Measurements from ENCODE around the gene NAPA. TPM values are rescaled to one million over a fixed set of nuclear protein-coding genes. Genes with fewer than 3 reads are reported as not detected.
A peak's percentile ranks its signal among the peaks of the same experiment; 100 is the strongest.
"Not testable (repeated sequence)": the region's sequence is repeated elsewhere in the genome, so short reads cannot be mapped to it uniquely, and the experiment has no call there.

NAPA gene
- total RNA-seq, 1 donor from 2014 or later = 22.4 TPM

- DNase-seq (ENCODE audit: low spot score) = no peak
These were observed 27.0 kb downstream of the NAPA start for GRCh38 chr19:47487551-47488515.

- DNase-seq (ENCODE audit: low spot score) = no peak
These were observed 28.0 kb downstream of the NAPA start for GRCh38 chr19:47486900-47487299.

- DNase-seq (ENCODE audit: low spot score) = not testable (repeated sequence)
These were observed 28.6 kb downstream of the NAPA start for GRCh38 chr19:47486220-47486619.

GRCh38 chr19:47485210-47485609 is 29.7 kb downstream of the NAPA start:
- DNase-seq (ENCODE audit: low spot score) = no peak

GRCh38 chr19:47483800-47484690 is 30.8 kb downstream of the NAPA start, which contains the start of gene KPTN:
KPTN (minus strand) TSS chr19:47484219; CDS start chr19:47484160, 59 bp downstream.
- peak; percentile 93 for DNase-seq (ENCODE audit: low spot score)

GRCh38 chr19:47483200-47483599 is 31.7 kb downstream of the NAPA start:
- DNase-seq (ENCODE audit: low spot score) = no peak

GRCh38 chr19:47481460-47482052 is 33.3 kb downstream of the NAPA start:
- DNase-seq (ENCODE audit: low spot score) = no peak

- no peak for DNase-seq (ENCODE audit: low spot score)
These were observed 34.2 kb downstream of the NAPA start for GRCh38 chr19:47480658-47481057.

- DNase-seq (ENCODE audit: low spot score) = no peak
These were observed 35.0 kb downstream of the NAPA start for GRCh38 chr19:47479701-47480503.

- no peak for DNase-seq (ENCODE audit: low spot score)
These were observed 38.4 kb downstream of the NAPA start for GRCh38 chr19:47476438-47476972.

- DNase-seq (ENCODE audit: low spot score) = no peak
These were observed 39.4 kb downstream of the NAPA start for GRCh38 chr19:47475465-47475864.

- DNase-seq (ENCODE audit: low spot score) = no peak
These were observed 41.5 kb downstream of the NAPA start for GRCh38 chr19:47473336-47473735.

- peak; percentile 88 for DNase-seq (ENCODE audit: low spot score)
These were observed 43.0 kb downstream of the NAPA start, which contains the start of gene SLC8A2 for GRCh38 chr19:47471733-47472457. SLC8A2 (minus strand) TSS chr19:47471893; CDS start chr19:47466403, 5,490 bp downstream.

- no peak for DNase-seq (ENCODE audit: low spot score)
These were observed 43.5 kb downstream of the NAPA start for GRCh38 chr19:47471381-47471732.

GRCh38 chr19:47470447-47471195 is 44.2 kb downstream of the NAPA start:
- DNase-seq (ENCODE audit: low spot score) = no peak

GRCh38 chr19:47469719-47470118 is 45.1 kb downstream of the NAPA start:
- no peak for DNase-seq (ENCODE audit: low spot score)

- DNase-seq (ENCODE audit: low spot score) = no peak
These were observed 45.5 kb downstream of the NAPA start for GRCh38 chr19:47469363-47469700.

- DNase-seq (ENCODE audit: low spot score) = no peak
These were observed 46.9 kb downstream of the NAPA start for GRCh38 chr19:47467914-47468313.

- no peak for DNase-seq (ENCODE audit: low spot score)
These were observed 48.9 kb downstream of the NAPA start for GRCh38 chr19:47465957-47466356.
